K562 (cell line): Measurements from ENCODE around the gene MLLT6. TPM values are rescaled to one million over a fixed set of nuclear protein-coding genes. Genes with fewer than 3 reads are reported as not detected.

ENCODE experiments used
- ATAC-seq: fragments of 200-7000 bp; cut with Tn5 transposase; 3 replicates; pipeline ENCODE4 v1.9.1; 2020; ENCODE audit warnings: moderate library complexity
- BruUV-seq: library from RNA; stranded (reverse); fragments of 400-500 nt; replicated peaks from 2 replicates; lab custom pipeline; 2021; lab: Mats Ljungman, UMichigan
- CTCF ChIA-PET: fragments of 300-600 bp; formaldehyde crosslinking; extraction: SDS; loops from one replicate; lab custom pipeline; 2021; ENCODE audit warnings: low intra/inter-chr PET ratio; lab: Yijun Ruan, JAX
- POLR2A ChIA-PET: fragments of 300-600, 350-650 bp; sonication (Branson Sonifier 250); formaldehyde crosslinking; extraction: SDS; loops from one replicate; lab custom pipeline; 2021; ENCODE audit warnings: antibody characterized with exemption, inconsistent platforms; lab: Yijun Ruan, JAX
- DNase-seq, 4 experiments: peaks; one replicate each; pipeline versions ENCODE4 v3.0.0 to v3.0.0-alpha.2; 2011 to 2018; ENCODE audit warnings: low spot score in 3 of 4, mixed read lengths in 3 of 4; ENCODE audit errors: extremely low read depth in 1 of 4
- FAIRE-seq: peaks from 2 replicates; lab custom pipeline; 2011; peaks lifted over from hg19 to GRCh38; lab: Jason Lieb, UNC
- H2AFZ ChIP-seq: 2 replicates; pipeline ENCODE4 v1.6.0; 2011; ENCODE audit warnings: low read depth, low read length, control low read depth, inconsistent platforms
- H3K27ac ChIP-seq: fragments of 200-600 bp; 3 replicates; pipeline ENCODE4 v1.8.0; 2011; ENCODE audit warnings: low read depth, mild to moderate bottlenecking, control low read depth, inconsistent platforms, low read length, moderate library complexity, mixed read lengths; ENCODE audit errors: extremely low read depth
- H3K27me3 ChIP-seq, 2 experiments: fragments of 300-600 bp in 1 of 2; 2 replicates in 1 of 2; 3 replicates in 1 of 2; pipeline versions ENCODE4 v1.6.0 to v1.8.0; 2011; ENCODE audit warnings: inconsistent platforms in 2 of 2, low read length in 2 of 2, mild to moderate bottlenecking in 1 of 2, mixed read lengths in 1 of 2, moderate library complexity in 1 of 2; ENCODE audit not compliant: control insufficient read depth in 2 of 2, insufficient read depth in 2 of 2
- H3K36me3 ChIP-seq: fragments of 300-600 bp; 3 replicates; pipeline ENCODE4 v1.8.0; 2011; ENCODE audit warnings: mild to moderate bottlenecking, low read length, inconsistent platforms; ENCODE audit not compliant: control insufficient read depth, insufficient read depth
- H3K4me1 ChIP-seq, 2 experiments: fragments of 200-600 bp in 1 of 2; replicated peaks in 1 of 2; 2 replicates in 1 of 2; 3 replicates in 1 of 2; pipeline versions ENCODE4 v1.5.1 to v1.8.0; 2011; ENCODE audit warnings: inconsistent platforms in 2 of 2, low read length in 2 of 2, mild to moderate bottlenecking in 1 of 2, mixed read lengths in 1 of 2, moderate library complexity in 1 of 2; ENCODE audit not compliant: control insufficient read depth in 2 of 2, insufficient read depth in 2 of 2
- H3K4me2 ChIP-seq: 2 replicates; pipeline ENCODE4 v1.6.1; 2011; ENCODE audit warnings: low read length, control low read depth, inconsistent platforms, mixed read lengths; ENCODE audit not compliant: insufficient read depth
- H3K4me3 ChIP-seq: fragments of 200-600 bp; sonication (generic), shearing (Covaris generic); 2 replicates; pipeline ENCODE4 v1.5.1; 2016; ENCODE audit warnings: control low read depth, inconsistent platforms
- H3K79me2 ChIP-seq: fragments of 200-600 bp; 3 replicates; pipeline ENCODE4 v1.8.0; 2011; ENCODE audit warnings: low read length, inconsistent platforms; ENCODE audit not compliant: control insufficient read depth, insufficient read depth
- H3K9ac ChIP-seq, 2 experiments: 2 replicates each; pipeline versions ENCODE4 v1.6.0 to v1.6.1; 2011; ENCODE audit warnings: low read depth in 2 of 2, low read length in 2 of 2, control low read depth in 1 of 2, inconsistent platforms in 1 of 2, mild to moderate bottlenecking in 1 of 2, mixed read lengths in 1 of 2; ENCODE audit not compliant: insufficient read depth in 1 of 2
- H3K9me1 ChIP-seq: one replicate; pipeline ENCODE4 v1.6.0; 2011; ENCODE audit warnings: inconsistent platforms, mild to moderate bottlenecking, low read length, moderate library complexity; ENCODE audit not compliant: control insufficient read depth, insufficient read depth
- H3K9me3 ChIP-seq: replicated peaks from 2 replicates; pipeline ENCODE4 v1.5.1; 2011; ENCODE audit warnings: low read depth, low read length, inconsistent platforms; ENCODE audit not compliant: control insufficient read depth, insufficient read depth
- H4K20me1 ChIP-seq: replicated peaks from 2 replicates; pipeline ENCODE4 v1.6.1; 2011; ENCODE audit warnings: low read length, inconsistent platforms, mixed read lengths; ENCODE audit not compliant: control insufficient read depth, insufficient read depth
- ELF4 ChIP-seq: fragments of 450-650 bp; formaldehyde crosslinking; IDR thresholded peaks from 2 replicates; pipeline ENCODE4 v1.4.0; 2022; ENCODE audit warnings: missing genetic modification characterization
- ERF ChIP-seq: fragments of 450-650 bp; formaldehyde crosslinking; IDR thresholded peaks from 2 replicates; pipeline ENCODE4 v1.4.0; 2020; ENCODE audit warnings: mild to moderate bottlenecking, mixed read lengths
- JUND ChIP-seq, 2 experiments: IDR thresholded peaks; 2 replicates in 1 of 2; 3 replicates in 1 of 2; pipeline ENCODE4 v1.6.1; 2011; ENCODE audit warnings: borderline replicate concordance in 2 of 2, low read depth in 2 of 2, low read length in 2 of 2, improper control_type of control experiment in 1 of 2, missing biosample characterization in 1 of 2, missing genetic modification characterization in 1 of 2, missing genetic modification reagents in 1 of 2
- KLF16 ChIP-seq: IDR thresholded peaks from 2 replicates; pipeline ENCODE4 v1.6.1; 2016; ENCODE audit warnings: antibody characterized with exemption
- LEF1 ChIP-seq: fragments of 450-650 bp; IDR thresholded peaks from 2 replicates; pipeline ENCODE4 v1.6.1; 2016; ENCODE audit warnings: mild to moderate bottlenecking
- MAZ ChIP-seq, 2 experiments: fragments of 450-650 bp in 1 of 2; sonication (generic) in 1 of 2; formaldehyde crosslinking; IDR thresholded peaks in 1 of 2; conservative IDR thresholded peaks in 1 of 2; 2 replicates each; pipeline versions ENCODE4 v1.4.0 to v1.5.0; 2020; ENCODE audit warnings: mild to moderate bottlenecking in 1 of 2, missing genetic modification reagents in 1 of 2
- POLR2A ChIP-seq: fragments of 450-650 bp; conservative IDR thresholded peaks from 2 replicates; pipeline ENCODE4 v1.6.1; 2016
- RBM17 ChIP-seq: fragments of 200-400 bp; formaldehyde crosslinking; IDR thresholded peaks from 2 replicates; pipeline ENCODE4 v1.6.1; 2017; ENCODE audit warnings: low read depth, mild to moderate bottlenecking, low read length, borderline replicate concordance
- ZBTB17 ChIP-seq: fragments of 450-650 bp; formaldehyde crosslinking; IDR thresholded peaks from 2 replicates; pipeline ENCODE4 v1.4.0; 2020; ENCODE audit warnings: mild to moderate bottlenecking
- ZFP36 ChIP-seq: fragments of 150-350 bp; IDR thresholded peaks from 2 replicates; pipeline ENCODE4 v1.6.1; 2018; ENCODE audit warnings: low read length, low read depth; ENCODE audit not compliant: partially characterized antibody
- ZNF347 ChIP-seq: fragments of 450-650 bp; formaldehyde crosslinking; IDR thresholded peaks from 2 replicates; pipeline ENCODE4 v1.4.0; 2020; ENCODE audit warnings: low read depth, mild to moderate bottlenecking, moderate library complexity
- ZNF764 ChIP-seq: fragments of 250-450 bp; sonication (Bioruptor Pico); IDR thresholded peaks from 2 replicates; pipeline ENCODE4 v1.4.0; 2020; ENCODE audit warnings: low read depth, mild to moderate bottlenecking, moderate library complexity
- WGBS: fragments of 100-300 bp; shearing (Covaris generic); methylation state at CpG from one replicate; pipeline ENCODE4 v1.1.6; 2016; ENCODE audit warnings: low coverage, mixed read lengths; ENCODE audit not compliant: insufficient coverage; ENCODE audit errors: missing lambda C conversion rate; 5-methylcytosine and 5-hydroxymethylcytosine counted together
- in situ Hi-C: fragments of 300-500 bp; cut with MboI; formaldehyde crosslinking; loops from 4 replicates; pipeline ENCODE4 v1.15.0; 2018; ENCODE audit warnings: inconsistent platforms, mixed read lengths
- intact Hi-C: fragments of 100-400 bp; cut with micrococcal nuclease; formaldehyde crosslinking; loops from 2 replicates; pipeline ENCODE4 v1.14.2; 2022
- polyA plus RNA-seq, 8 experiments: library from polyadenylated mRNA; depleted of rRNA in 4 of 8; stranded (reverse) in 5 of 8; unstranded in 3 of 8; fragments of >200 nt; fragmentation: Nextera tagmentation in 2 of 8; fragmentation: Illumina TruSeq in 1 of 8; extraction: Ambion mirVana in 2 of 8; extraction: Trizol in 1 of 8; gene quantifications; 2 replicates each; pipeline versions ENCODE4 v1.2.1 to v1.2.3, GENCODE V29; 2011 to 2014; ENCODE audit warnings: inconsistent platforms in 1 of 8, missing spikeins in 1 of 8
- total RNA-seq, 7 experiments: library from RNA; depleted of rRNA in 6 of 7; stranded (reverse); fragments of >200 nt in 6 of 7; fragmentation: Illumina TruSeq in 2 of 7; extraction: Trizol in 2 of 7; gene quantifications; 2 replicates each; pipeline versions ENCODE4 v1.2.1 to v1.2.3, GENCODE V29; 2011 to 2021; ENCODE audit warnings: low replicate concordance in 1 of 7
- TF ChIP-seq, protein P1 (sequence below): fragments of 450-650 bp; formaldehyde crosslinking; IDR thresholded peaks from 2 replicates; pipeline ENCODE4 v1.4.0; 2020; ENCODE audit warnings: mild to moderate bottlenecking, moderate library complexity
- TF ChIP-seq, protein P2 (sequence below), 2 experiments: IDR thresholded peaks in 1 of 2; conservative IDR thresholded peaks in 1 of 2; 2 replicates each; pipeline ENCODE4 v1.6.1; 2016; ENCODE audit warnings: low read depth in 2 of 2, mild to moderate bottlenecking in 1 of 2, missing compliant biosample characterization in 1 of 2, missing genetic modification characterization in 1 of 2, moderate library complexity in 1 of 2
- TF ChIP-seq, protein P3 (sequence below): fragments of 250-450 bp; sonication (Bioruptor Pico); IDR thresholded peaks from 2 replicates; pipeline ENCODE4 v1.8.0; 2022; ENCODE audit warnings: moderate library complexity, mild to moderate bottlenecking, inconsistent platforms

MLLT6 gene
- total and polyA plus RNA-seq, 9 of the 15 experiments (the other 6 are each of a cell fraction or from before 2014, with no cell fraction given), result 3.1 to 71.7 (median 30.0) TPM

DNA sequence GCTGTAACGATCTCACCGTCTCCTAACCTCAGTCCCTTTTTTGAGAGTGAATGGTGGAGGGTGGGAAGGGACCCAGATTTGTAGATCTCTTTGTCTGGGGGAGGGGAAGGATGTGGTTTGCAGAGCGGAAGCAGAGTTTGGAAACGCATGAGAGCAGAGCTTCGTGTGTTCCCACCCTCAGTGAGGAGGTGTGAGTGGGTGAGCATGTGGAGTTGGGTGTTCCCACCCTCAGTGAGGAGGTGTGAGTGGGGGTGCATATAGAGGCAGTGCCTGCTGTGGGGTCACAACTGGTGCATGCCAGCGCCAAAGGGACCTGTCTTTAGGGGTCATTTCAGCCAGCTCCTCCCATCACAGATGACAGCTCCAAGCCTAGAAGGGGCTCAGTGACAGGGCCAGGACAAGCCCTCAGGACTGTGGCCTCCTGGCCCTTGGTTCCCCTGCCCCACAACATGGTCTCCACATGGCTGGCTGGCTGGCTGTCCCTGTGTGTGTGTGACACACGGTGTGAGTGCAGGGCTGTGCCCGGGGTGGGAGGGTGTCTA is 23.3 kb downstream of the MLLT6 start:
- peaks cover 3% of the 10 kb centered on the region for H3K9me1 ChIP-seq
- intact Hi-C loops, result no loop called here
- 27% methylated on average over 7 of the region's 8 CpGs for WGBS
- peak; percentile 3; the same call in 2 of the 3 replicates for ATAC-seq
- FAIRE-seq, result no peak
- no peak overlapping the region for H3K4me3 ChIP-seq
- in situ Hi-C loops, result no loop called here
- H3K4me2 ChIP-seq, result peak overlapping the region; percentile 0; the same call in 1 of the 2 replicates
- no peaks in the 10 kb centered on the region for H3K27me3 ChIP-seq
- no peak overlapping the region for H2AFZ ChIP-seq
- no peak overlapping the region for H3K27ac ChIP-seq
- no peaks in the 10 kb centered on the region for H4K20me1 ChIP-seq
- peaks cover 24% of the 10 kb centered on the region for H3K79me2 ChIP-seq
- peaks cover 48 to 75% of the 10 kb centered on the region in 2 experiments for H3K4me1 ChIP-seq
- peaks cover 33% of the 10 kb centered on the region; the same call in 2 of the 3 replicates for H3K36me3 ChIP-seq
- no TSS peak for BruUV-seq
- H3K9me3 ChIP-seq, result no peaks in the 10 kb centered on the region
- POLR2A ChIA-PET, result interaction anchor here (0.6 to 2.4 kb wide), 12 partner anchors 10 to 939 kb away, joined by 3 to 13 read pairs (median 4); partner anchors contain the start of genes LASP1 and MLLT6
- CTCF ChIA-PET, result no interaction called here
- DNase-seq, result peak in 1 of 4 experiments; percentile 58
- H3K9ac ChIP-seq, result peak overlapping the region in 1 of 2 experiments; percentile 84; a peak in 2 of 4 replicates
- peak in 1 of 2 experiments; percentile 23; a peak in 1 of 4 replicates for TF ChIP-seq MAZ (CRISPR knock-in tag; conservative IDR thresholded peaks at IDR 0.05 in 1 of 2, IDR thresholded peaks at IDR 0.05 in 1 of 2)
- no peak for TF ChIP-seq ZFP36
- no peak for TF ChIP-seq ZNF347 (CRISPR knock-in tag)
- TF ChIP-seq, protein P1, sequence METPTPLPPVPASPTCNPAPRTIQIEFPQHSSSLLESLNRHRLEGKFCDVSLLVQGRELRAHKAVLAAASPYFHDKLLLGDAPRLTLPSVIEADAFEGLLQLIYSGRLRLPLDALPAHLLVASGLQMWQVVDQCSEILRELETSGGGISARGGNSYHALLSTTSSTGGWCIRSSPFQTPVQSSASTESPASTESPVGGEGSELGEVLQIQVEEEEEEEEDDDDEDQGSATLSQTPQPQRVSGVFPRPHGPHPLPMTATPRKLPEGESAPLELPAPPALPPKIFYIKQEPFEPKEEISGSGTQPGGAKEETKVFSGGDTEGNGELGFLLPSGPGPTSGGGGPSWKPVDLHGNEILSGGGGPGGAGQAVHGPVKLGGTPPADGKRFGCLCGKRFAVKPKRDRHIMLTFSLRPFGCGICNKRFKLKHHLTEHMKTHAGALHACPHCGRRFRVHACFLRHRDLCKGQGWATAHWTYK (CRISPR knock-in tag), result 0 out of 2 replicates have a peak, but pooled peaks have one; percentile 68
- TF ChIP-seq RBM17, result no peak
- TF ChIP-seq, protein P2, sequence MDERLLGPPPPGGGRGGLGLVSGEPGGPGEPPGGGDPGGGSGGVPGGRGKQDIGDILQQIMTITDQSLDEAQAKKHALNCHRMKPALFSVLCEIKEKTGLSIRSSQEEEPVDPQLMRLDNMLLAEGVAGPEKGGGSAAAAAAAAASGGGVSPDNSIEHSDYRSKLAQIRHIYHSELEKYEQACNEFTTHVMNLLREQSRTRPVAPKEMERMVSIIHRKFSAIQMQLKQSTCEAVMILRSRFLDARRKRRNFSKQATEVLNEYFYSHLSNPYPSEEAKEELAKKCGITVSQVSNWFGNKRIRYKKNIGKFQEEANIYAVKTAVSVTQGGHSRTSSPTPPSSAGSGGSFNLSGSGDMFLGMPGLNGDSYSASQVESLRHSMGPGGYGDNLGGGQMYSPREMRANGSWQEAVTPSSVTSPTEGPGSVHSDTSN (CRISPR knock-in tag; IDR thresholded peaks at IDR 0.05; ENCODE audit: low read depth), result no peak
- TF ChIP-seq, protein P2 (tag; conservative IDR thresholded peaks at IDR 0.05; ENCODE audit: low read depth), result no peak
- peak; percentile 37; the same call in 1 of the 2 replicates for TF ChIP-seq POLR2A
- TF ChIP-seq ZBTB17 (CRISPR knock-in tag), result no peak
- TF ChIP-seq, protein P3, sequence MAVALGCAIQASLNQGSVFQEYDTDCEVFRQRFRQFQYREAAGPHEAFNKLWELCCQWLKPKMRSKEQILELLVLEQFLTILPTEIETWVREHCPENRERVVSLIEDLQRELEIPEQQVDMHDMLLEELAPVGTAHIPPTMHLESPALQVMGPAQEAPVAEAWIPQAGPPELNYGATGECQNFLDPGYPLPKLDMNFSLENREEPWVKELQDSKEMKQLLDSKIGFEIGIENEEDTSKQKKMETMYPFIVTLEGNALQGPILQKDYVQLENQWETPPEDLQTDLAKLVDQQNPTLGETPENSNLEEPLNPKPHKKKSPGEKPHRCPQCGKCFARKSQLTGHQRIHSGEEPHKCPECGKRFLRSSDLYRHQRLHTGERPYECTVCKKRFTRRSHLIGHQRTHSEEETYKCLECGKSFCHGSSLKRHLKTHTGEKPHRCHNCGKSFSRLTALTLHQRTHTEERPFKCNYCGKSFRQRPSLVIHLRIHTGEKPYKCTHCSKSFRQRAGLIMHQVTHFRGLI (CRISPR knock-in tag), result peak; percentile 42; the same call in 1 of the 2 replicates
- TF ChIP-seq JUND (IDR thresholded peaks at IDR 0.05; ENCODE audit: borderline replicate concordance, low read depth, low read length), result 0 out of 2 replicates have a peak, but pooled peaks have one; percentile 4
- TF ChIP-seq JUND (tag; IDR thresholded peaks at IDR 0.05; ENCODE audit: borderline replicate concordance, low read depth, low read length), result peak; percentile 14; the same call in 1 of the 3 replicates
- TF ChIP-seq LEF1, result 0 out of 2 replicates have a peak, but pooled peaks have one; percentile 43
- 0 out of 2 replicates have a peak, but pooled peaks have one; percentile 54 for TF ChIP-seq ERF (CRISPR knock-in tag)
- peak; percentile 63; the same call in 1 of the 2 replicates for TF ChIP-seq ELF4 (CRISPR knock-in tag)
- no peak for TF ChIP-seq KLF16
- TF ChIP-seq ZNF764 (CRISPR knock-in tag), result no peak
